H1 (cell line): ENCODE results near the gene PABPC1L. TPM values are rescaled to one million over a fixed set of nuclear protein-coding genes. Genes with fewer than 3 reads are reported as not detected.

Experiments
- ATF2 ChIP-seq: IDR thresholded peaks from 2 replicates; pipeline ENCODE4 v1.6.1; 2012; ENCODE audit warnings: low read length, inconsistent platforms
- BACH1 ChIP-seq: IDR thresholded peaks from 2 replicates; pipeline ENCODE4 v1.6.1; 2012; ENCODE audit warnings: low read length, improper control_type of control experiment
- CHD1 ChIP-seq: IDR thresholded peaks from 2 replicates; pipeline ENCODE4 v1.6.1; 2012; ENCODE audit warnings: low read depth, low read length, improper control_type of control experiment
- CTBP2 ChIP-seq: IDR thresholded peaks from 2 replicates; pipeline ENCODE4 v1.7.0; 2011; ENCODE audit warnings: borderline replicate concordance, mild to moderate bottlenecking, moderate library complexity, mixed read lengths, low read length; ENCODE audit not compliant: insufficient read depth, insufficient read length
- CTCF ChIP-seq, 3 experiments: IDR thresholded peaks; 1 replicate in 2 of 3; 2 replicates in 1 of 3; pipeline versions ENCODE4 v1.5.1 to v1.6.1; 2011; ENCODE audit warnings: low read length in 3 of 3, mild to moderate bottlenecking in 3 of 3, inconsistent platforms in 2 of 3, low read depth in 1 of 3, moderate library complexity in 1 of 3; ENCODE audit not compliant: insufficient read depth in 1 of 3; ENCODE audit errors: control extremely low read depth in 1 of 3
- EGR1 ChIP-seq: IDR thresholded peaks from 2 replicates; pipeline ENCODE4 v1.6.1; 2011; ENCODE audit warnings: low read depth, low read length, borderline replicate concordance
- EZH2 ChIP-seq: fragments of 200-600 bp; sonication (generic); IDR thresholded peaks from 2 replicates; pipeline ENCODE4 v1.7.1; 2012; ENCODE audit warnings: low read depth, mild to moderate bottlenecking, moderate library complexity, low read length, inconsistent platforms; ENCODE audit not compliant: severe bottlenecking
- KDM1A ChIP-seq: fragments of 200-600, 300-600 bp; sonication (generic); IDR thresholded peaks from 2 replicates; pipeline ENCODE4 v1.7.1; 2016; ENCODE audit warnings: mild to moderate bottlenecking, low read length, borderline replicate concordance
- NANOG ChIP-seq: IDR thresholded peaks from 2 replicates; pipeline ENCODE4 v1.6.1; 2011; ENCODE audit warnings: low read length, low read depth, mild to moderate bottlenecking, inconsistent platforms; ENCODE audit not compliant: insufficient read depth, poor library complexity, severe bottlenecking
- POLR2AphosphoS5 ChIP-seq: IDR thresholded peaks from 2 replicates; pipeline ENCODE4 v1.6.1; 2011; ENCODE audit warnings: low read depth, low read length
- POU5F1 ChIP-seq: IDR thresholded peaks from 2 replicates; pipeline ENCODE4 v1.6.1; 2011; ENCODE audit warnings: low read depth, mild to moderate bottlenecking, low read length, moderate library complexity
- SIN3A ChIP-seq, 2 experiments: IDR thresholded peaks in 1 of 2; conservative IDR thresholded peaks in 1 of 2; 2 replicates each; pipeline ENCODE4 v1.6.1; 2011 to 2012; ENCODE audit warnings: low read length in 2 of 2, improper control_type of control experiment in 1 of 2, low read depth in 1 of 2, mild to moderate bottlenecking in 1 of 2
- SP2 ChIP-seq: IDR thresholded peaks from 2 replicates; pipeline ENCODE4 v1.6.1; 2012; ENCODE audit warnings: mild to moderate bottlenecking, low read length, inconsistent platforms
- TAF7 ChIP-seq: optimal IDR thresholded peaks from 2 replicates; pipeline ENCODE3; 2011; ENCODE audit warnings: low read depth, mild to moderate bottlenecking, inconsistent platforms, low read length, moderate library complexity, borderline replicate concordance
- YY1 ChIP-seq: IDR thresholded peaks from 2 replicates; pipeline ENCODE4 v1.6.1; 2011; ENCODE audit warnings: low read depth, mild to moderate bottlenecking, low read length
- polyA plus RNA-seq, 7 experiments: library from polyadenylated mRNA; depleted of rRNA in 3 of 7; stranded (reverse) in 5 of 7; unstranded in 2 of 7; fragments of >200 nt in 5 of 7; fragments of 200-250 nt in 2 of 7; gene quantifications; 1 replicate in 5 of 7; 2 replicates in 1 of 7; 4 replicates in 1 of 7; pipeline versions ENCODE4 v1.2.1 to v1.2.3, GENCODE V29; 2011 to 2013; ENCODE audit warnings: missing spikeins in 2 of 7, mixed read lengths in 2 of 7
- total RNA-seq: library from RNA; stranded (reverse); fragmentation: NEBNext Ultra II Directional; extraction: Animal tissue kit (Norgen Biotek cat#: 25700); gene quantifications from 2 replicates; pipeline ENCODE4 v1.2.1, GENCODE V29; 2021
- TF ChIP-seq, protein P1 (sequence below): IDR thresholded peaks from 2 replicates; pipeline ENCODE4 v1.6.1; 2012; ENCODE audit warnings: inconsistent platforms

PABPC1L gene
- total and polyA plus RNA-seq, 2 of the 8 experiments (the other 6 are each of a cell fraction or from before 2014, with no cell fraction given) = 61.1 to 108 TPM

DNA sequence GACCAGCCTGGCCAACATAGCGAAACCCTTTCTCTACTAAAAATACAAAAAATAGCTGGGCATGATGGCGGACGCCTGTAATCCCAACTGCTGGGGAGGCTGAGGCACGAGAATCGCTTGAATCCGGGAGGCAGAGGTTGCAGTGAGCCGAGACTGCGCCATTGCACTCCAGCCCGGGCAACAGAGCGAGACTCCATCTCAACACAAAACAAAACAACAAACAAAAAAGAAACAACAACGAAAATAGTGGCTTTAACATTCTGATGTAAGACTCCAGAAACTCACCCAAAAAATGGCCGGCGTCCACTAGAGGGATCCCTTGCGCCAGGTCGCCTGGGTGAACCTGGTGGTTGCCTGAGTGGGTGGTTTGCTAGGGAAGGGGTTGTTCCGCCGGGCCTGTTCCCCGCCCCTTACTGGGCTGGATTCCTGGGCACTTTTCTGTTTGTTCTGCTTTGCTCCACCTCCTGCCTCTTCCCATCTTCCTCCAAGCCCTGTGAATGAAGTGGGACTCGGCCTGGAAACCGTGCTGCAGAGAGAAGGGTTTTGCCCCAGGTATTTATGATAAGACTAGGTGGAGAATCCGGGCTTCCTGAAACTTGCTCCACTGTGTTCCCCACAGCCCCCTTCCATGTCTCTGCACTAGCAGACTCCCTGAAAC is 1.5 kb downstream of the PABPC1L start (continued):
- peak; percentile 62 to 68 (median 64) for TF ChIP-seq CTCF (IDR thresholded peaks at IDR 0.05; ENCODE audit: control extremely low read depth in 1 of 3, insufficient read depth in 1 of 3, low read depth in 1 of 3, low read length in 3 of 3)
- TF ChIP-seq NANOG = no peak
- TF ChIP-seq, protein P1, sequence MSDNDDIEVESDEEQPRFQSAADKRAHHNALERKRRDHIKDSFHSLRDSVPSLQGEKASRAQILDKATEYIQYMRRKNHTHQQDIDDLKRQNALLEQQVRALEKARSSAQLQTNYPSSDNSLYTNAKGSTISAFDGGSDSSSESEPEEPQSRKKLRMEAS = no peak
- no peak for TF ChIP-seq KDM1A
- no peak for TF ChIP-seq TAF7
- no peak for TF ChIP-seq POU5F1
- TF ChIP-seq EZH2 = no peak
- no peak for TF ChIP-seq POLR2AphosphoS5
- peak; percentile 75; the same call in 1 of the 2 replicates for TF ChIP-seq EGR1
- TF ChIP-seq BACH1 = peak; percentile 25; the same call in 1 of the 2 replicates
- TF ChIP-seq CTBP2 = no peak
- TF ChIP-seq ATF2 = no peak
- TF ChIP-seq YY1 = peak; percentile 88
- TF ChIP-seq SIN3A (conservative IDR thresholded peaks at IDR 0.05 in 1 of 2, IDR thresholded peaks at IDR 0.05 in 1 of 2; ENCODE audit: low read depth in 1 of 2, low read length in 2 of 2) = no peak; a peak in 1 of 4 replicates
- no peak for TF ChIP-seq SP2
- TF ChIP-seq CHD1 = no peak
